Mucosa of descending colon (tissue), 3 donors: ENCODE results near the gene RCOR2. TPM values are rescaled to one million over a fixed set of nuclear protein-coding genes. Genes with fewer than 3 reads are reported as not detected.

Experiments
- ATAC-seq: fragments of 200-7000 bp; cut with Tn5 transposase; one replicate; pipeline ENCODE4 v1.9.1; 2020; ENCODE audit warnings: mild to moderate bottlenecking, moderate library complexity
- DNase-seq, 3 donors: peaks; one replicate each; pipeline ENCODE4 v3.0.0-alpha.2; 2020
- H3K36me3 ChIP-seq: fragments of 200-600 bp; one replicate; pipeline ENCODE4 v1.8.0; 2021; ENCODE audit warnings: low read depth, mild to moderate bottlenecking
- H3K4me1 ChIP-seq: fragments of 200-600 bp; one replicate; pipeline ENCODE4 v1.8.0; 2021; ENCODE audit warnings: low read depth, mild to moderate bottlenecking
- H3K4me3 ChIP-seq: fragments of 200-600 bp; one replicate; pipeline ENCODE4 v1.8.0; 2021; ENCODE audit warnings: mild to moderate bottlenecking
- H3K9me3 ChIP-seq: fragments of 200-600 bp; one replicate; pipeline ENCODE4 v1.8.0; 2021; ENCODE audit warnings: mild to moderate bottlenecking
- CTCF ChIP-seq: fragments of 200-600 bp; IDR thresholded peaks from one replicate; pipeline ENCODE4 v1.8.0; 2022; ENCODE audit warnings: antibody characterized with exemption, mild to moderate bottlenecking
- intact Hi-C, 2 donors: fragments of 100-400 bp; cut with DNase I in 1 of 2; cut with micrococcal nuclease in 1 of 2; formaldehyde crosslinking; loops; one replicate each; pipeline versions ENCODE4 v1.11.0 to v1.11.1; 2022; cut with DNase I, micrococcal nuclease
- total RNA-seq, 3 donors: library from RNA; stranded (reverse); fragmentation: NEBNext Ultra II Directional in 2 of 3; extraction: Animal tissue kit (Norgen Biotek cat#: 25700) in 2 of 3; gene quantifications; one replicate each; pipeline versions ENCODE4 v1.2.1 to v1.2.4, GENCODE V29; 2021 to 2023
- donor health status: DM: no; HTN: no; CAD: no; lungs with moderate emphysema.
- donor health status: DM: no; HTN: no; CAD: no.
- donor health status: DM: no; HTN: yes; CAD: no.

The RCOR2 gene
- total RNA-seq, 3 donors from 2014 or later = 1.2 to 3.7 (median 1.6) TPM

GRCh38 chr11:63874511-63874910 lies 42.5 kb downstream of the RCOR2 start:
- H3K4me3 ChIP-seq = no peak overlapping the region
- intact Hi-C loops = no loop called here
- no peak for ATAC-seq
- H3K4me1 ChIP-seq = peaks cover 45% of the 10 kb centered on the region
- H3K36me3 ChIP-seq = no peaks in the 10 kb centered on the region
- TF ChIP-seq CTCF = no peak
- DNase-seq = peak in 1 of 3 donors; percentile 18
- no peaks in the 10 kb centered on the region for H3K9me3 ChIP-seq

GRCh38 chr11:63873311-63873710 lies 43.7 kb downstream of the RCOR2 start:
- no peaks in the 10 kb centered on the region for H3K36me3 ChIP-seq
- no peak for DNase-seq
- peaks cover 46% of the 10 kb centered on the region for H3K4me1 ChIP-seq
- no peaks in the 10 kb centered on the region for H3K9me3 ChIP-seq
- intact Hi-C loops = no loop called here
- no peak for ATAC-seq
- TF ChIP-seq CTCF = no peak
- H3K4me3 ChIP-seq = no peak overlapping the region

GRCh38 chr11:63872800-63873197 lies 44.2 kb downstream of the RCOR2 start:
- intact Hi-C loops = no loop called here
- H3K4me3 ChIP-seq = no peak overlapping the region
- peaks cover 51% of the 10 kb centered on the region for H3K4me1 ChIP-seq
- no peaks in the 10 kb centered on the region for H3K9me3 ChIP-seq
- H3K36me3 ChIP-seq = no peaks in the 10 kb centered on the region
- DNase-seq (peak in 2 of 3 donors; percentile 48 to 60), ATAC-seq (peak; percentile 16)
- no peak for TF ChIP-seq CTCF

- intact Hi-C loops = no loop called here
- peak; percentile 39 for TF ChIP-seq CTCF
- no peak overlapping the region for H3K4me3 ChIP-seq
Measured at GRCh38 chr11:63871962-63872799, 44.8 kb downstream of the RCOR2 start.

GRCh38 chr11:63870351-63871140 lies 46.4 kb downstream of the RCOR2 start:
- Histone ChIP-seq H3K4me3 (no peak overlapping the region), H3K9me3 (no peaks in the 10 kb centered on the region), H3K4me1 (peaks cover 74% of the 10 kb centered on the region), H3K36me3 (no peaks in the 10 kb centered on the region)
- DNase-seq = peak in 2 of 3 donors; percentile 36 to 39
- no peak for TF ChIP-seq CTCF
- intact Hi-C loops = no loop called here
- no peak for ATAC-seq

More at GRCh38 chr11:63871962-63872799, 44.8 kb downstream of the RCOR2 start:
- H3K9me3 ChIP-seq = no peaks in the 10 kb centered on the region
- peaks cover 58% of the 10 kb centered on the region for H3K4me1 ChIP-seq
- DNase-seq (peak; percentile 70 to 85 (median 74)), ATAC-seq (peak; percentile 89)
- no peaks in the 10 kb centered on the region for H3K36me3 ChIP-seq
